ENCODE data around the gene APOF.

Gene APOF

GRCh38 chr12:56359851-56360767 lies 2.5 kb downstream of the APOF start, which contains the start of gene STAT2 (continued):
- TF ChIP-seq ZNF280C (tag by site-specific recombination; IDR thresholded peaks at IDR 0.05): no peak
- no peak for TF ChIP-seq ZNF223 (tag by site-specific recombination; IDR thresholded peaks at IDR 0.05)
- TF ChIP-seq GFI1B (tag by site-specific recombination; IDR thresholded peaks at IDR 0.05): no peak
- TF ChIP-seq ZXDB (tag by site-specific recombination; IDR thresholded peaks at IDR 0.05): peak; percentile 94
- no peak for TF ChIP-seq ZNF148 (tag by site-specific recombination; IDR thresholded peaks at IDR 0.05; ENCODE audit: borderline replicate concordance)
- no peak for TF ChIP-seq ZFP3 (tag by site-specific recombination; IDR thresholded peaks at IDR 0.05; ENCODE audit: low read depth)
- TF ChIP-seq ZNF302 (tag by site-specific recombination; IDR thresholded peaks at IDR 0.05; ENCODE audit: low read depth): no peak
- TF ChIP-seq GLIS2 (tag by site-specific recombination; IDR thresholded peaks at IDR 0.05): peak; percentile 99
- peak; percentile 78 for TF ChIP-seq ZBTB20 (tag by site-specific recombination; IDR thresholded peaks at IDR 0.05)
- TF ChIP-seq ZNF837 (tag by site-specific recombination; IDR thresholded peaks at IDR 0.05): no peak
- TF ChIP-seq GLI4 (tag by site-specific recombination; IDR thresholded peaks at IDR 0.05): no peak
- TF ChIP-seq ZNF23 (tag by site-specific recombination; IDR thresholded peaks at IDR 0.05; ENCODE audit: borderline replicate concordance): no peak
- no peak for TF ChIP-seq ZNF707 (tag by site-specific recombination; IDR thresholded peaks at IDR 0.05)
- 0 out of 2 replicates have a peak, but pooled peaks have one; percentile 34 for TF ChIP-seq ZNF843 (tag by site-specific recombination; IDR thresholded peaks at IDR 0.05)
- TF ChIP-seq ZBTB26 (tag by site-specific recombination; optimal IDR thresholded peaks at IDR 0.05): peak; percentile 70
- no peak for TF ChIP-seq ZBTB44 (tag by site-specific recombination; IDR thresholded peaks at IDR 0.05)
- TF ChIP-seq HOXC10 (CRISPR knock-in tag; IDR thresholded peaks at IDR 0.05): no peak
- TF ChIP-seq ZNF692 (tag by site-specific recombination; IDR thresholded peaks at IDR 0.05): peak; percentile 39; the same call in 1 of the 2 replicates
- peak; percentile 54 for TF ChIP-seq ZNF580 (tag by site-specific recombination; IDR thresholded peaks at IDR 0.05)
- no peak for TF ChIP-seq ZNF792 (tag by site-specific recombination; IDR thresholded peaks at IDR 0.05)
- no peak for TF ChIP-seq YY2 (tag by site-specific recombination; IDR thresholded peaks at IDR 0.05)
- TF ChIP-seq ZNF184 (tag by site-specific recombination; IDR thresholded peaks at IDR 0.05): no peak
- TF ChIP-seq REST (tag by site-specific recombination; IDR thresholded peaks at IDR 0.05): peak; percentile 62
- no peak for TF ChIP-seq ZNF529 (tag by site-specific recombination; IDR thresholded peaks at IDR 0.05; ENCODE audit: insufficient replicate concordance)
